IMR-90 (cell line): ENCODE data around the gene NDUFB11. TPM values are rescaled to one million over a fixed set of nuclear protein-coding genes. Genes with fewer than 3 reads are reported as not detected.

Experiments used
- ATAC-seq: fragments of 200-7000 bp; cut with Tn5 transposase; 2 replicates; pipeline ENCODE4 v1.9.1; 2020; ENCODE audit warnings: low read depth, mild to moderate bottlenecking, moderate library complexity
- BruUV-seq: library from RNA; stranded (reverse); fragments of 400-500 nt; replicated peaks from 2 replicates; lab custom pipeline; 2021; lab: Mats Ljungman, UMichigan
- CTCF ChIA-PET: fragments of 300-600 bp; formaldehyde crosslinking; extraction: SDS; loops from one replicate; lab custom pipeline; 2021; ENCODE audit warnings: antibody characterized with exemption; lab: Yijun Ruan, JAX
- POLR2A ChIA-PET: fragments of 300-600 bp; sonication (Branson Sonifier 250); formaldehyde crosslinking; loops from one replicate; lab custom pipeline; 2022; ENCODE audit warnings: antibody characterized with exemption; ENCODE audit not compliant: unreplicated experiment; lab: Charles Lee
- DNase-seq: peaks from one replicate; pipeline ENCODE4 v3.0.0; 2013
- H2AFZ ChIP-seq: replicated peaks from 2 replicates; pipeline ENCODE3; 2013; ENCODE audit warnings: low read length, mild to moderate bottlenecking; ENCODE audit not compliant: poor library complexity
- H2AK5ac ChIP-seq: 2 replicates; pipeline ENCODE4 v1.6.1; 2013; ENCODE audit warnings: low read depth, low read length, inconsistent platforms
- H2AK9ac ChIP-seq: replicated peaks from 2 replicates; pipeline ENCODE3; 2013; ENCODE audit warnings: mild to moderate bottlenecking, low read depth, low read length, moderate library complexity; ENCODE audit not compliant: poor library complexity
- H2BK120ac ChIP-seq: 2 replicates; pipeline ENCODE4 v1.6.1; 2013; ENCODE audit warnings: low read depth, low read length, inconsistent platforms
- H2BK15ac ChIP-seq: 3 replicates; pipeline ENCODE4 v1.6.1; 2013; ENCODE audit warnings: low read depth, low read length, inconsistent platforms
- H2BK20ac ChIP-seq: 2 replicates; pipeline ENCODE4 v1.6.1; 2013; ENCODE audit warnings: low read depth, mild to moderate bottlenecking, inconsistent platforms, low read length, moderate library complexity
- H2BK5ac ChIP-seq: 2 replicates; pipeline ENCODE4 v1.6.1; 2013; ENCODE audit warnings: mild to moderate bottlenecking, low read depth, low read length, inconsistent platforms; ENCODE audit not compliant: poor library complexity, severe bottlenecking
- H3K14ac ChIP-seq: replicated peaks from 2 replicates; pipeline ENCODE4 v1.6.1; 2013; ENCODE audit warnings: low read depth, low read length, inconsistent platforms
- H3K18ac ChIP-seq: 2 replicates; pipeline ENCODE4 v1.6.1; 2013; ENCODE audit warnings: low read depth, low read length, control low read depth
- H3K23ac ChIP-seq: 2 replicates; pipeline ENCODE4 v1.6.1; 2013; ENCODE audit warnings: low read depth, low read length, inconsistent platforms
- H3K27ac ChIP-seq: 2 replicates; pipeline ENCODE4 v1.5.1; 2013; ENCODE audit warnings: mild to moderate bottlenecking, control low read depth, low read length; ENCODE audit not compliant: insufficient read depth
- H3K27me3 ChIP-seq: 2 replicates; pipeline ENCODE4 v1.6.1; 2013; ENCODE audit warnings: low read length; ENCODE audit not compliant: control insufficient read depth, insufficient read depth
- H3K36me3 ChIP-seq: 2 replicates; pipeline ENCODE4 v1.6.1; 2013; ENCODE audit warnings: low read length, mixed read lengths; ENCODE audit not compliant: control insufficient read depth, insufficient read depth
- H3K4ac ChIP-seq: 2 replicates; pipeline ENCODE4 v1.6.1; 2013; ENCODE audit warnings: low read depth, low read length, inconsistent platforms
- H3K4me1 ChIP-seq: 2 replicates; pipeline ENCODE4 v1.6.1; 2013; ENCODE audit warnings: low read length, mixed read lengths; ENCODE audit not compliant: control insufficient read depth, insufficient read depth
- H3K4me2 ChIP-seq: 2 replicates; pipeline ENCODE4 v1.6.1; 2013; ENCODE audit warnings: low read depth, mild to moderate bottlenecking, control low read depth, low read length, moderate library complexity
- H3K4me3 ChIP-seq: 2 replicates; pipeline ENCODE4 v1.5.1; 2013; ENCODE audit warnings: low read depth, mild to moderate bottlenecking, control low read depth, low read length, moderate library complexity; ENCODE audit not compliant: insufficient read depth
- H3K56ac ChIP-seq: 2 replicates; pipeline ENCODE4 v1.6.1; 2013; ENCODE audit warnings: low read length, inconsistent platforms; ENCODE audit not compliant: insufficient read depth; ENCODE audit errors: extremely low read depth
- H3K79me1 ChIP-seq, 2 experiments: 2 replicates each; pipeline ENCODE4 v1.6.1; 2013; ENCODE audit warnings: low read length in 2 of 2, inconsistent platforms in 1 of 2, low read depth in 1 of 2
- H3K9ac ChIP-seq: 2 replicates; pipeline ENCODE4 v1.6.1; 2013; ENCODE audit warnings: low read depth, low read length, control low read depth
- H3K9me1 ChIP-seq: 2 replicates; pipeline ENCODE4 v1.6.1; 2013; ENCODE audit warnings: low read length, inconsistent platforms; ENCODE audit not compliant: insufficient read depth
- H3K9me3 ChIP-seq: 2 replicates; pipeline ENCODE4 v1.6.1; 2013; ENCODE audit warnings: low read length; ENCODE audit not compliant: control insufficient read depth, insufficient read depth
- H4K20me1 ChIP-seq: 2 replicates; pipeline ENCODE4 v1.6.1; 2013; ENCODE audit warnings: low read length, inconsistent platforms; ENCODE audit not compliant: insufficient read depth
- H4K5ac ChIP-seq: 2 replicates; pipeline ENCODE4 v1.6.1; 2013; ENCODE audit warnings: mild to moderate bottlenecking, low read depth, low read length, control low read depth
- H4K8ac ChIP-seq, 2 experiments: 2 replicates each; pipeline ENCODE4 v1.6.1; 2013; ENCODE audit warnings: low read depth in 2 of 2, low read length in 2 of 2, control low read depth in 1 of 2, inconsistent platforms in 1 of 2
- H4K91ac ChIP-seq: 2 replicates; pipeline ENCODE4 v1.6.1; 2013; ENCODE audit warnings: low read depth, low read length, inconsistent platforms; ENCODE audit not compliant: insufficient read depth
- CHD1 ChIP-seq: IDR thresholded peaks from 2 replicates; pipeline ENCODE4 v1.6.1; 2012; ENCODE audit warnings: low read depth, low read length, improper control_type of control experiment
- MAFK ChIP-seq: IDR thresholded peaks from 2 replicates; pipeline ENCODE4 v1.6.1; 2012; ENCODE audit warnings: low read depth, low read length, improper control_type of control experiment
- MXI1 ChIP-seq: IDR thresholded peaks from 2 replicates; pipeline ENCODE4 v1.6.1; 2012; ENCODE audit warnings: low read depth, mild to moderate bottlenecking, low read length, moderate library complexity, borderline replicate concordance
- NFE2L2 ChIP-seq: fragments of 150-350 bp; IDR thresholded peaks from 2 replicates; pipeline ENCODE4 v1.6.1; 2016; ENCODE audit warnings: low read depth, mild to moderate bottlenecking, low read length
- POLR2A ChIP-seq: IDR thresholded peaks from 2 replicates; pipeline ENCODE4 v1.6.1; 2012; ENCODE audit warnings: mild to moderate bottlenecking, low read depth, low read length
- RAD21 ChIP-seq: IDR thresholded peaks from 2 replicates; pipeline ENCODE4 v1.6.1; 2012; ENCODE audit warnings: low read length, improper control_type of control experiment
- RCOR1 ChIP-seq: IDR thresholded peaks from 2 replicates; pipeline ENCODE4 v1.6.1; 2012; ENCODE audit warnings: mild to moderate bottlenecking, low read length, improper control_type of control experiment; ENCODE audit not compliant: insufficient replicate concordance
- SMC3 ChIP-seq: fragments of 150-350 bp; IDR thresholded peaks from 2 replicates; pipeline ENCODE4 v1.6.1; 2016; ENCODE audit warnings: low read depth, mild to moderate bottlenecking, antibody characterized with exemption, low read length, moderate library complexity
- WGBS, 2 experiments: methylation state at CpG; one replicate each; pipeline versions ENCODE4 v1.1.5 to v1.1.7; 2013; ENCODE audit warnings: missing lambda C conversion rate in 2 of 2; ENCODE audit not compliant: insufficient read length in 1 of 2; ENCODE audit errors: extremely low coverage in 2 of 2; 5-methylcytosine and 5-hydroxymethylcytosine counted together
- dilution Hi-C: fragments of 300-500 bp; cut with HindIII; formaldehyde crosslinking; loops from one replicate; pipeline ENCODE4 v1.14.3; 2018; ENCODE audit warnings: low sequenced_read_pairs; ENCODE audit not compliant: unreplicated experiment
- in situ Hi-C: fragments of 300-500 bp; cut with MboI; formaldehyde crosslinking; loops from 3 replicates; pipeline ENCODE4 v1.14.3; 2019; ENCODE audit warnings: low sequenced_read_pairs, inconsistent platforms, mixed read lengths
- intact Hi-C: fragments of 100-400 bp; cut with micrococcal nuclease; formaldehyde crosslinking; loops from 2 replicates; pipeline ENCODE4 v1.10.0; 2022
- polyA plus RNA-seq, 3 experiments: library from polyadenylated mRNA; depleted of rRNA; stranded (reverse); fragments of >200 nt; gene quantifications; 2 replicates each; pipeline ENCODE4 v1.2.3, GENCODE V29; 2012; ENCODE audit warnings: low replicate concordance in 1 of 3
- total RNA-seq: library from RNA; depleted of rRNA; stranded (reverse); fragments of >200 nt; gene quantifications from 2 replicates; pipeline ENCODE4 v1.2.3, GENCODE V29; 2012
- TF ChIP-seq, protein P1 (sequence below): fragments of 150-350 bp; IDR thresholded peaks from 2 replicates; pipeline ENCODE4 v1.6.1; 2016; ENCODE audit warnings: low read depth, mild to moderate bottlenecking, low read length, moderate library complexity, borderline replicate concordance
- TF ChIP-seq, protein P2 (sequence below): conservative IDR thresholded peaks from 2 replicates; pipeline ENCODE4 v1.5.1; 2012; ENCODE audit warnings: mild to moderate bottlenecking, low read depth, low read length, improper control_type of control experiment

The NDUFB11 gene
- total and polyA plus RNA-seq, 2 of the 4 experiments (the other 2 are of a cell fraction) = 17.0 to 58.3 TPM

DNA sequence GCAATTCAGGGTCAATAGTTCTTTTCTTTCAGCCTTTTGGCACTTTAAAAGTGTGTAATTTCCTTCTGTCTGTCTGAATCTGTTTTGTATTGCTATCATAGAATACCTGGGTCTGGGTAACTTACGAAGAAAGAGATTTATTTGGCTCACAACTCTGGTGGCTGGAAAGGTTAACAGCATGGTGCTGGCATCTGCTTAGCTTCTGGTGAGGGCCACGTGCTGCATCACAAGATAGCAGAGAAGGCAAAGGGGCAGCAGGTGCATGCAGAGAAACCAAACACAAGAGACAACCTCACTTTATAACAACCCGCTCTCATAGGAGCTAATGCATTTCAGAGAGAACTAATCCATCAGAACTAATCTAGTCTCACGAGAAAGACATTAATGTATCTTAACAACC lies 47.5 kb downstream of the NDUFB11 start:
- Histone ChIP-seq H2BK15ac (no peak overlapping the region), H3K18ac (no peak overlapping the region), H3K4me1 (no peaks in the 10 kb centered on the region), H3K36me3 (no peaks in the 10 kb centered on the region), H2BK5ac (no peak overlapping the region), H4K5ac (no peak overlapping the region), H3K9me3 (0 out of 2 replicates have a peak, but pooled peaks cover 3% of the 10 kb centered on the region), H3K4ac (no peak overlapping the region), H3K56ac (no peak overlapping the region), H3K79me1 (no peaks in the 10 kb centered on the region), H2AK9ac (no peak overlapping the region), H4K20me1 (no peaks in the 10 kb centered on the region), H2BK20ac (no peak overlapping the region), H3K4me3 (no peak overlapping the region), H3K23ac (no peak overlapping the region), H3K27me3 (peaks cover 25% of the 10 kb centered on the region), H2BK120ac (no peak overlapping the region), H4K8ac (no peak overlapping the region), H4K91ac (no peak overlapping the region), H3K9ac (no peak overlapping the region), H3K14ac (no peak overlapping the region), H3K4me2 (no peak overlapping the region), H2AK5ac (no peak overlapping the region), H2AFZ (no peak overlapping the region), H3K9me1 (no peaks in the 10 kb centered on the region), H3K27ac (no peak overlapping the region)
- TF ChIP-seq MXI1 (no peak), POLR2A (no peak), SMC3 (no peak), RAD21 (no peak), RCOR1 (no peak), MAFK (no peak), NFE2L2 (no peak), CHD1 (no peak)
- TF ChIP-seq, protein P1, sequence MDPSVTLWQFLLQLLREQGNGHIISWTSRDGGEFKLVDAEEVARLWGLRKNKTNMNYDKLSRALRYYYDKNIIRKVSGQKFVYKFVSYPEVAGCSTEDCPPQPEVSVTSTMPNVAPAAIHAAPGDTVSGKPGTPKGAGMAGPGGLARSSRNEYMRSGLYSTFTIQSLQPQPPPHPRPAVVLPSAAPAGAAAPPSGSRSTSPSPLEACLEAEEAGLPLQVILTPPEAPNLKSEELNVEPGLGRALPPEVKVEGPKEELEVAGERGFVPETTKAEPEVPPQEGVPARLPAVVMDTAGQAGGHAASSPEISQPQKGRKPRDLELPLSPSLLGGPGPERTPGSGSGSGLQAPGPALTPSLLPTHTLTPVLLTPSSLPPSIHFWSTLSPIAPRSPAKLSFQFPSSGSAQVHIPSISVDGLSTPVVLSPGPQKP = no peak
- TF ChIP-seq, protein P2, sequence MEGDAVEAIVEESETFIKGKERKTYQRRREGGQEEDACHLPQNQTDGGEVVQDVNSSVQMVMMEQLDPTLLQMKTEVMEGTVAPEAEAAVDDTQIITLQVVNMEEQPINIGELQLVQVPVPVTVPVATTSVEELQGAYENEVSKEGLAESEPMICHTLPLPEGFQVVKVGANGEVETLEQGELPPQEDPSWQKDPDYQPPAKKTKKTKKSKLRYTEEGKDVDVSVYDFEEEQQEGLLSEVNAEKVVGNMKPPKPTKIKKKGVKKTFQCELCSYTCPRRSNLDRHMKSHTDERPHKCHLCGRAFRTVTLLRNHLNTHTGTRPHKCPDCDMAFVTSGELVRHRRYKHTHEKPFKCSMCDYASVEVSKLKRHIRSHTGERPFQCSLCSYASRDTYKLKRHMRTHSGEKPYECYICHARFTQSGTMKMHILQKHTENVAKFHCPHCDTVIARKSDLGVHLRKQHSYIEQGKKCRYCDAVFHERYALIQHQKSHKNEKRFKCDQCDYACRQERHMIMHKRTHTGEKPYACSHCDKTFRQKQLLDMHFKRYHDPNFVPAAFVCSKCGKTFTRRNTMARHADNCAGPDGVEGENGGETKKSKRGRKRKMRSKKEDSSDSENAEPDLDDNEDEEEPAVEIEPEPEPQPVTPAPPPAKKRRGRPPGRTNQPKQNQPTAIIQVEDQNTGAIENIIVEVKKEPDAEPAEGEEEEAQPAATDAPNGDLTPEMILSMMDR = no peak
- ChIA-PET CTCF (no interaction called here), POLR2A (interaction anchor here (0.6 kb wide), 1 partner anchor 36 kb away, joined by 3 read pairs; no protein-coding TSS in a partner anchor)
- dilution Hi-C loops (no loop called here), intact Hi-C loops (loop anchor here (10.0 kb wide), 1 partner anchor 542 kb away; no protein-coding TSS in a partner anchor), in situ Hi-C loops (no loop called here)
- no TSS peak for BruUV-seq
- ATAC-seq (no peak), DNase-seq (no peak)
- 43% methylated on average over 2 of the region's 4 CpGs; no CpG with 5 or more reads in 1 of the 2 experiments for WGBS, 2 experiments
